ENCODE results near the gene PGLYRP3.

- peak; percentile 80 for TF ChIP-seq CTCF (conservative IDR thresholded peaks at IDR 0.05)
- no peak for TF ChIP-seq EZH2 (IDR thresholded peaks at IDR 0.05; ENCODE audit: low read depth)
Measured at GRCh38 chr1:153353226-153353947, 40.6 kb upstream of the PGLYRP3 start.
